HG02763 (cell line): ENCODE data around the gene CASP10.
"Not testable (repeated sequence)": the region's sequence is repeated elsewhere in the genome, so short reads cannot be mapped to it uniquely, and the experiment has no call there.

ENCODE experiments used
- ATAC-seq: cut with Tn5 transposase; IDR thresholded peaks from one replicate; pipeline ENCODE4 v1.9.1; 2021; ENCODE audit warnings: mild to moderate bottlenecking, moderate library complexity; ENCODE audit not compliant: unreplicated experiment

Gene CASP10, protein sequence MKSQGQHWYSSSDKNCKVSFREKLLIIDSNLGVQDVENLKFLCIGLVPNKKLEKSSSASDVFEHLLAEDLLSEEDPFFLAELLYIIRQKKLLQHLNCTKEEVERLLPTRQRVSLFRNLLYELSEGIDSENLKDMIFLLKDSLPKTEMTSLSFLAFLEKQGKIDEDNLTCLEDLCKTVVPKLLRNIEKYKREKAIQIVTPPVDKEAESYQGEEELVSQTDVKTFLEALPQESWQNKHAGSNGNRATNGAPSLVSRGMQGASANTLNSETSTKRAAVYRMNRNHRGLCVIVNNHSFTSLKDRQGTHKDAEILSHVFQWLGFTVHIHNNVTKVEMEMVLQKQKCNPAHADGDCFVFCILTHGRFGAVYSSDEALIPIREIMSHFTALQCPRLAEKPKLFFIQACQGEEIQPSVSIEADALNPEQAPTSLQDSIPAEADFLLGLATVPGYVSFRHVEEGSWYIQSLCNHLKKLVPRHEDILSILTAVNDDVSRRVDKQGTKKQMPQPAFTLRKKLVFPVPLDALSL

DNA sequence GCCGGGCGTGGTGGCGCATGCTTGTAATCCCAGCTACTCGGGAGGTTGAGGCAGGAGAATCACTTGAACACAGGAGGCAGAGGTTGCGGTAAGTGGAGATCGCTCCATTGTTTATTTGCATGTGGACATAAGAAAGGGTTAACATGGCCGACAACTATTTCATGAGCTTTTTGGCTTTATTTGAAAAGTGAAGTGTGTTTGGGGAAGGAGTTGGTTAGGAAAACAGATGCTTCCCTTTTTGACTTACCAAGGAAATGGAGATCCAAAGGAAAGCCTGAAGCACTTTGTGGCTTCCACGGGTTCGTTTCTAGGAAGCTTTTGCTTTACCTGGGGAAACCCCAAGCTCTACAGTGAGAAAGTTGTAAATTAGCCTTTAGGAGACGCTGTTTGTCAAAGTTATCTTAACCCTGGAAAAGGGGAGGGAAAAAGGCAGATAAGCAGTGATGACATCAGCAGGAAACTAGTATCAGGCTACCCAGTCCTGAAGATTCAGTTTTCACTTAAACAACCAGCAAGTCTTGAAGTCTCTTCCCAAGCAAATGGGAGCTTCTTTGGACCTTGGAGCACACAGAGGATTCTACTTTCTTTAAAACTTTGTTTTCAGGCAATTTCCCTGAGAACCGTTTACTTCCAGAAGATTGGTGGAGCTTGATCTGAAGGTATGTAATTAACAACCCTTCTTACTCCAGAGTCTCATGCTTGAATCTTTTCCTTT is at the start of gene CASP10:
Gene CASP10, plus strand, starts transcription at position 492 of the 715 bp plus-strand sequence. CDS start 2,637 bp downstream, outside the sequence.
- peak; percentile 80 for ATAC-seq

DNA sequence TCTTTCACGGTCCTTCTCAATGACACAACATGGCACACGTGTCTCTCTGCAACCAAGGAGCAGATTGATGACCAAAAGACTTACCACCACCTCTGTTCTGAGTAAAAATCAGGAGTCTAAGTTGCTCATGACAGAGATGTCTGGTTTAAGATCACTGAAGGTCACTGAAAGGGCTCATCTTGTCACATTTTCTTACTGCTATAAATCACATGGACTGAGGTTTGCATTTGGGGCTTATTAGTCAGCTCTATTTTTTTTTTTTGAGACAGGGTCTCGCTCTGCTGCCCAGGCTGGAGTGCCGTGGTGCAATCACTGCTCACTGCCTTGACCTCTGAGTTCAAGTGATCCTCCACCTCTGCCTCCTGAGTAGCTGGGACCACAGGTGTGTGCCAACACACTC is 47.6 kb upstream of the CASP10 start:
- ATAC-seq = no peak

DNA sequence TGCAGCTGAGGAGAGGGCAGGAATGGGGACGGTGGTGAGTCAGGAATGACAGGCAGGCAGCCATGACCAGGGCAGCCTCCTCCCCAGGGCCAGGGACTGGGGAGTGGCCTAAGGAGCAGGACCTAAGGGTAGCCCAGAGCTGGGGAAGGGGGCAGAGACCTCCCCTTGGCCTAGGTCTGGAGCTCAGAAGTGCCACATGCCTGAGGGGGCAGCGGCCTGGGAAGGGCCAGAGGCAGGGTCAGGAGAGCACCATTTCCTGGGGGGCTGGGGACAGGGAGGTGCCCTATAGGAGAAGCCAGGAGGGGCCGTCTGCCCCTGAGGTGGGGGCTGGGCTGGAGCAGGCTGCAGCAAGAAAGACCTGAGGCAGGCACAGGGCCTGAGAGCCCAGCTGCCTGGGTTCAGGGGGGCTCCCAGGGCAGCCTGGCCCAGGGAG is 46.0 kb upstream of the CASP10 start:
- no peak for ATAC-seq

DNA sequence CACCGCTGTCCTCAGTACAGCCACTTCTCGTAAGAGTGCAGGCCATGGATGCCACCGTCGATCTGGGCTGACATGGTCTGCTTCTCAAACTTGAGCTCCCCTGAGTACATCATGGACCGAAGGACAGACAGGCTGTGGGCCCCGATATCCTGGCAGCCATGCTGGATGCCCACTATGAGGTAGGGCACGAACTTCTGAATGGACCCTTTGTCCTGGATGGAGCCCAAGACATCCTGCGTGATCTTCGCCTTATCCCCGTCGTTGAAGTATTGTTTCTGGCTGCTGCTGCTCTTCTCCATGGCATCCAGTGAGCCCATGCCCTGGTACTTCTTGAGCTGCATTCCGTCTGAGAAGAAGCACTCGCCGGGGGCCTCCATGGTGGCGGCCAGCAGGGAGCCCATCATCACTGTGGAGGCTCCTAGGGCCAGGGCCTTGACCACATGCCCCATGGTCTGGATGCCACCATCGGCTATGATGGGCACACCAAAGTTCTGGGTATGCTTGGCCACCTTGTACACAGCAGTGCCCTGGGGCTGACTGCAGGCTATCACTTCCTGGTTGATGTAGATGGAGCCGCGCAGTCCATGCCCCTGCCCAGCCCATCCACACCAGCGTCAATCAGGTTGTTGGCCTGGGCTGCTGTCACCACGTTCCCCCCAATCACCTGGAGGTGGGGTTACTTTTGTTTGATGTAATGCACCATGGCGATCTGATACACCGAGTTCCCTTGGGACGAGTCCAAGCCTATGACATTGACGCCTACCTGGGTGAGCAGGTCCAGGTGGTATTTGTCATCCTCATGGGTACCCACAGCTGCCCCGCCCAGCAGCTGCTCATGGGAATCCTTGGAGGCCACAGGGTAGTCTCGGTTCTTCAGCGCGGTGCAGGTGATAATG is 45.2 kb upstream of the CASP10 start:
- no peak for ATAC-seq

DNA sequence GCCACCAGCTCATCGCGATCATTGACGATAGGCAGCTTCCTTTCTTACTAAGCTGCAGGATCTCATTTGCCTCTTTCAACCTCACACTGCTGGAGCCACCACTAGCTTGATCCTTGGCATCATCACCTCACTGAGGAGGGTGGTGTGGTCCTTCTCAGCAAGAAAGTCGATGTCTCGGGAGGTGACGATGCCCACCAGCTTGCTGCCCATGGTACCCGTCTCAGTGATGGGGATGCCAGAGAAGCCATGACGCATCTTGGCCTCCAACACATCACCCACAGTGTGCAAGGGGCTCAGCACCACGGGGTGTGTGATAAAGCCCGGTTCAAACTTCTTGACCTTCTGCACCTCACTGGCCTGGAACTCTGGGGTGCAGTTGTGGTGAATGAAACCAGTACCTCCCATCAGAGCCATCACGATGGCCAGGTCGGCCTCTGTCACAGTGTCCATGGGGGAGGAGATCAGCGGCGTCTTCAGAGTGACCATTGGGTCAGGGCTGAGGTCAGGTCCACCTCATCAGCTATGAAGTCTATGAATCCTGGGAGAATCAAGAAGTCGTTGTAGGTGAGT is 44.5 kb upstream of the CASP10 start:
- ATAC-seq = no peak

DNA sequence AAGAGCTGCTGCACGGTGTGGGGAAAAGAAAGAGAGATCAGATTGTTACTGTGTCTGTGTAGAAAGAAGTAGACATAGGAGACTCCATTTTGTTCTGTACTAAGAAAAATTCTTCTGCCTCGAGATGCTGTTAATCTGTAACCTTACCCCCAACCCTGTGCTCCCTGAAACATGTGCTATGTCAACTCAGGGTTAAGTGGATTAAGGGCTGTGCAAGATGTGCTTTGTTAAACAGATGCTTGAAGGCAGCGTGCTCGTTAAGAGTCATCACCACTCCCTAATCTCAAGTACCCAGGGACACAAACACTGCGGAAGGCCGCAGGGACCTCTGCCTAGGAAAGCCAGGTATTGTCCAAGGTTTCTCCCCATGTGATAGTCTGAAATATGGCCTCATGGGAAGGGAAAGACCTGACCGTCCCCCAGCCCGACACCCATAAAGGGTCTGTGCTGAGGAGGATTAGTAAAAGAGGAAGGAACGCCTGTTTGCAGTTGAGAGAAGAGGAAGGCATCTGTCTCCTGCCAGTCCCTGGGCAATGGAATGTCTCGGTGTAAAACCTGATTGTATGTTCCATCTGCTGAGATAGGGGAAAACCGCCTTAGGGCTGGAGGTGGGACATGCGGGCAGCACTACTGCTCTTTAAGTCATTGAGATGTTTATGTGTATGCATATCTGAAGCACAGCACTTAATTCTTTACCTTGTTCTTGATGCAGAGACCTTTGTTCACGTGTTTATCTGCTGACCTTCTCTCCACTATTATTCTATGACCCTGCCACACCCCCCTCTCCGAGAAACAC is 43.8 kb upstream of the CASP10 start:
- not testable (repeated sequence) for ATAC-seq

DNA sequence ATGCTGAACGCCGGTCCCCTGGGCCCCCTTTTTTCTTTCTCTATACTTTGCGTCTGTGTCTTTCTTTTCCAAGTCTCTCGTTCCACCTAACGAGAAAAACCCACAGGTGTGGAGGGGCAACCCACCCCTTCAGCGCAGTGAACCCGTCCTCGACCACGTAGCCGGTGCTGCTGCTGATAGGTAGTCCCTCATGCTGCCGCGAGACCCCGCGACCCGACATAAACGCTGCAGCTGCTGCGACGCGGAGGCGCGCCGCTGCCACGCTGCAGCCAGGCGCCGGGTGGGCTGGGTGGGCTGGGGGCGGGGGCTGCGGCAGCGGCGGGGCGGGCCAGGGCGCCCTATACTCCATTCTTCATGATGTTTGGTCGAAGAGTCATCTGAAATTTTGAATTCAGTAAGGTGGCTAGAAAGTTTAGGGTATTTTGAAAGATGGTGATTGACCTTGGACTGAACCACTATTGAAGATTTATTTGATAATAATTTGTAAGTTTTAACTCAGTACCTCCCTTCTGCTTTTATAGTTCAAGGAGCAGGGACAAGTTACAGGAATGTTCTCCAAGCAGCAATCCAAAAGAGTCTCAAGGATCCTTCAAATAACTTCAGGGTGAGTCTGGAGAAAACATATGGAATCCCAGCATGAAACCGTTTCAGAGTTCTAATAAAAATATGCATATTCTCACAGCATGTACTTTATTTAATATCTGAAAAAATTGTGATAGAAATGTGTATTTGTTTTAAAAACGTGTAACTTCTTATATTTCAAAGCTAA is 42.9 kb upstream of the CASP10 start:
- ATAC-seq = no peak

DNA sequence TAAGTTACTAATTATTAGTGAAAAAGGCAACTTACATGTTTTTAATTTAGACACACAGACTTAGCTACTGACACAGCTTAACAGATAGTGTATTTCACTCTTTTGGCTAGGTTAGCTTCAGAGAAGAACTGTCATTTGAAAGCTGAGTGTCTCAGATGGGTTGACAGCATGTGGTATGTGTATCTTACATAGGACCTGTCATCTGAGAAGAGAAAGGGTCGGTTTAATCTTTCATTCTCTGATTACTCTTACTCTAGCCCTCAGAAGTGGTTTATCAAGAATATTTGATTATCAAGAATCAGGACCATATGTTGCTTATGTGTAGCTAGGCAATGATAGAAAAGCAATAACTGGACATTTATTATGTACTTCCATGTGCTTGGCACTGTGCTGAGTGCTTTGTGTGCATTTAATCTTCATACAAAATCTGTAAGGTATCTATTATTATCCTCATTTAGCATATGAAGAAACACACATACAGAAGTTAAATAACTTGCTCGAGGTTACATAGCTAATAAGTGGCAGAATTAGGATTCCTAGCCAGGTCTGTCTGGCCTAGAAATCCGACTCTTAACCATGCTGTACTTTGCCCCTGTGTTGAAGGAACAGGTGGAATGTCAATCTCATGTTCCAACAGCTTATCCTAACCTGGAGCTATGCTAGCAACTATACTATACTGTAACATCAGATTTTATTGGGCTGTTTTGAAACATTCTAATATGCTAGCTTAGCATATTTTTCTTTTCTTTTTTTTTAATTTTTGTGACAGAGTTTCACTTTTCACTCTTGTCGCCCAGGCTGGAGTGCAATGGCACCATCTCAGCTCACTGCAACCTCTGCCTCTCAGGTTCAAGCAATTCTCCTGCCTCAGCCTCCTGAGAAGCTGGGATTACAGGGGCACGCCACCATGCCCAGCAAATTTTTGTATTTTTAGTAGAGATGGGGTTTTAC is 38.6 kb upstream of the CASP10 start:
- no peak for ATAC-seq

DNA sequence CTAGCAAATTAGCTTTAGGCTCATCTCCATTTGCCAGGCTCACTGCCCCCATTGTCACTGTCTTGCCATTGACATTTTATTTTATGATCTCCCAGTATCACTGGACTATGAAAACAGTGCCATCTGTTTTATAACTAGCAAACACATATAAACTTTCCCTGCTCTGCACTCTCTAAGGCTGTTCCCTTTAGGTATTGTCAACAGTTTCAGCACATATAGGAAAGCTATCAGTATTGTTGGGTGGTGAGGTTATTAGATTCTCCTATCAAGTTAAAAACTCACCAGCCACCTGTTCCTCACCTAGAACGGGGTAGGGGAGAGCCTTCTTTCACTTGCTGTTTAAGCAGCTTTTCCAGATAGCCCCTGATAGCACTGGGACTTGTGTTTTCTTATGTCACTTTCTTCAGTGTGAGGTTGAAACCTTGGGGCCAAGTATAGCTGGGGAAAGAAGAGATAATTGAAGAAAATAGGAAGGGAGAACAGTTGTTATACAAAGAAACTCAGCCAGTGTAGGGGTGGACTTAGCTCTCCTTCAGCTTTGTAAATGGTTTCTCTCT is 34.4 kb upstream of the CASP10 start:
- ATAC-seq = no peak

DNA sequence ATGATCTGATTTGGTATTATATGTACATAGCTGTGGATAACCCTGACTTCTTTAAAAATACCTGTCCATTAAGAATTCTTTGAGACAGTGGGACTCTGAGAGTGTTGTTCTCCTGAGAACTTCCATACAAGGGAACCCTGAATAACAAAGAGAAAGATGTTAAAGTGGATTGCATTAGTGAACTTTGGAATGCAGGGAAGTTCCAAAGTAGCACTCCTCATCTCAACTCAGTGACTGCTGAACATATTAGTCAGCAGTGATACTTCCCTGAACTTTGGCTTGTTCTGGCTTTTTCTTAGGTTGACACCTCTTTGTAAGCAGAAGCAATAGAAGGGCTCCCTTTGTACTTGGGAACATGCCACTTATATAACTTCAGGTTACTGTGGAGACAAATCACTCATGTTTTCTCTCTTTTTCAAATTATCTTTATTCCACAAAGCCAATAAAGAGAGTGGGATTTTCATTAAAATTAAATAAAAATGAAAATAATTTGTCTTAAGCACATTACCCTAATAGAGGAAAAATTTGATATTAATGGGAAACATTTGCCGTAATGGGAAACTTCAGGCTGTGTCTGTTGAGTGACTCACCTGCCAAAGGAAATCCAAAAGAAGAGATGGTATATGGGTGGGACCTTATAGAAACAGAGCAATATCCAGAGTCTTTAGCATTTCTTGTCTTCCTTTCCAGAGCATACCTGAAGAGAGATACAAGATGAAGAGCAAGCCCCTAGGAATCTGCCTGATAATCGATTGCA is 33.7 kb upstream of the CASP10 start:
- ATAC-seq = no peak

DNA sequence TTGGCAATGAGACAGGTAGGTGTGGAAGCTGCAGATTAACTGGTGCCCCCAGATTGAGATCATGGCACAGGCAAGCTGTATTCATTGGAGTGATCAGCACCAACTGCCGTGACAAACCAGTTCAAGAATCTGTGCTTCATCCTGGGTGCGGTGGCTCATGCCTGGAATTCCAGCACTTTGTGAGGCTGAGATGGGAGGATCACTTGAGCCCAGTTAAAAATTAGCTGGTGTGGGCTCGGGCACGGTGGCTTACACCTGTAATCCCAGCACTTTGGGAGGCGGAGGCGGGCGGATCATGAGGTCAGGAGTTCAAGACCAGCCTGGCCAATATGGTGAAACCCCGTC is 33.1 kb upstream of the CASP10 start:
- ATAC-seq = not testable (repeated sequence)

DNA sequence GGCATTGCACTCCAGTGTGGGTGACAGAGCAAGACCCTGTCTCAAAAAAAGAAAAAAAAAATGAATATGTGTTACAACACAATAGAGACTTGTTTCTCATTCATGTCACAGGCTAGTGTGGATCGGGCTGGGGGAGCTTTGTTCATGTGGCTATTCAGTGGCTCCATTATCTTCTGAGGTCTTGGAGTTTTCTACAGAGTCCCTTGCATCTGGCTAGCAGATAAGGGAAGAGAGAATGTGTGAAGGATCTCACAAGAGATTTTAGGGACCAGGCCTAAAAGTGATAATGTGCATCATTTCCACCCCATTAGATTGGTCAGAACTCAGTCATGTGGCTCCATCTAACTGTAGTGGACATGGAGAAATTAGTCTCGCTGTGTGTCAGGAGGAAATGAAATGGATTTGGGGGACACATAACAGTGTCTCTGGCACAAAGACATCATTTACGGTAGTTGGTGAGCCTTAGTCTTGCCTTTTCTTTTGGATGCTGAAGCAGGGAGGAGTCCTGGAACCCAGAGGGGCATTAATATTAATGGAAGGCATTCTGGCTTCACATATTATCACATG is 32.4 kb upstream of the CASP10 start:
- no peak for ATAC-seq

DNA sequence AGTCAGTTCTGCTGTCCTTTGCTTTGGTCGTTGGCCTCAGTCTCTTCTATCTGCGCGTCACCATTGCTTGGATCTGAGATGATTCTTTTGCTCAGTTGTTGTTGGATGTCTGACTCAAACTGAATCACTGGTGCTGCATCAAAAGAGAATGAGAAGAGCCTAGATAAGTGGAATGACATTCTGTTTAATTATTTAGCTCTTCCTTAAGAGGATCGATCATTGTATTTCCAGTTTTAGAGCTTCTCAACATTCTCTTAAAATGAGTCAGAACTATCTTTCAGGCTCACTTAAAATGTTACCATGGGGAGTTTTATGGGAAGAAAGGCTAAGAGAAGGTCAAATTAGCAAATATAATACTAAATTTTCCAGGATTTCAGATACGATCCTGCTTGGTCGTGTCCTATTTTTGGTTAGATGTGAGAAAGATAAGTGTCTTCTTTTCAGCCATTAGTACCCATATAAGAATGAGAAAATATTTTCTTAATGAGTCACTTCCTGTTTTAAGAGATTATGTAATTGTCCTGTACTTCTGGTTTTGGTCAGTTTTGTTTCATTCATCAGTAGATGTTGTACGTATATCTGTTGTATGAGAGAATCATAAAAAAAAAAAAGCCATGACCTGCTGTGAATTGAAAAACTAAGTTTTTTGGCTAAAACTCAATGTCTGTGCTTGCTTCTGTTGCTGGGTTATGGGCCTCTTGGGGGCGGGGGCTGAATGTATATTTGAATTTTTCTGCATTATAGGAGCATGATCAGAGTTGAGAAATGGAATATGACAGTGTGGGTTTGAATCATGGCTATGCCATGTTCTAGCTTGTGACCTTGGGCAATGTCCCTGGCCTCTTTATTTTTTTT is 31.6 kb upstream of the CASP10 start:
- ATAC-seq = no peak

DNA sequence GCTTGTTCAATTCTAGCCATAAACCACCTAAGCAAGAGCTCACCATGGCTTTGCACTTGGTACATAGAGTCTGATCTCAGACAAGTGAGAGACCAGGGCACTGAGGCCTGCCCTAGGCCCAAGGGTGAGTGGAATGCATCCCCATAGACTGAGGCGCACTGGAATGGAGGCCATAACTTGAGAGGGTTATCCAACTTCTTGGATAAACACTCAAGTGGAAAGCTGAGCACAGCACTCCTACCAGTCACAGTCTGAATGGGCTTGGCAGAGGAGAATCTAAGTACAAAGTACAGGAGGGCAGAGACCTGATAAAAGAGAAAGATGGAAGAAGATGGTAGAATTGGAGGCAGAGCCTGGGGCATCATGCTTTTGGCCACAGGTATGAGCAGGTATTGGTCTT is 30.4 kb upstream of the CASP10 start:
- no peak for ATAC-seq

DNA sequence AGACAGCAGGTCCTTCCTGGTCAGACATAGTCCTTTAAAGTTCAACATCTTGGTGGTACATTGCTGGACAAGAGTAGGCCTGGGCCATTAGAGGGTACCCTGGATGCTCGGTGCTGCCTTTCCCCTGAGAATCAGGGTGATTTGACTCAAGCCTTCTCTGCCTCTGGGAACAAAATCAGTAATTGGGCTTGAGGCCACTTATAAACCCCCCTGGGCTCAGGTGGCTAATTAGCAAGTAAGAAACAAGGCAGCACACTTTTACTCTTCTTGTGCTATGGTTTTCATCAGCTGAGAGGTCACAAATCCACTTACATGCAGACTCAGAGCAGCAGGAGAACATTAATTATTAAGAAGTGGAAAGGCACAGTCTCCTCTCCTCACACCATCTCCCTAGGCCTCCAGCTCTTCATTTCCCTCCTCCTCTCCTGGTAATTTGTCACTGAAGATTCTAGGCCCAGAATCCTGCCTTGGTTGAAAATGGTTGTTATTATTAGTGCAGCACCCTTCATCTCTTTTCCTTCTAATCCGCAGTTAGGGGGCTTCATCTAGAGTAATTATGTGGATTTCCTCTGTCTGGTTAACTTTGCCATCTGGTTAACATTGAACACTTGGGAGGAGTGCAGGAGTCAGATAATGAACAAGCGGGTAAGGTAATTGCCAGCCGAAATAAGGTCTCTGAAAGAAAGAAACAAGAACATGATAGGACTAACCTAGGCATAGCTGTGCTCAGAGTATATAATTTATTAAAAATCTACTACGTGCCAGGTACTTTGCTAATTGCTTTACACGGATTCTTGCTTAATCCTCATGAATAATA is 29.7 kb upstream of the CASP10 start:
- no peak for ATAC-seq
